Thyroid gland (tissue), 4 donors: ENCODE measurements around the gene PHACTR1. TPM values are rescaled to one million over a fixed set of nuclear protein-coding genes. Genes with fewer than 3 reads are reported as not detected.
"Not testable (repeated sequence)": the region's sequence is repeated elsewhere in the genome, so short reads cannot be mapped to it uniquely, and the experiment has no call there.

ENCODE experiments used
- DNase-seq, 2 donors: peaks; one replicate each; pipeline ENCODE4 v3.0.0-alpha.2; 2019
- H3K27ac ChIP-seq, 3 donors: fragments of 200-600 bp; sonication (generic); 1 replicate in 2 of 3; 2 replicates in 1 of 3; pipeline ENCODE4 v1.5.1; 2016 to 2019; ENCODE audit warnings: mild to moderate bottlenecking in 1 of 3, moderate library complexity in 1 of 3
- H3K27me3 ChIP-seq: fragments of 200-600 bp; sonication (generic); one replicate; pipeline ENCODE4 v1.5.1; 2019
- H3K36me3 ChIP-seq, 2 donors: fragments of 200-600 bp; sonication (generic); one replicate each; pipeline ENCODE4 v1.5.1; 2016 to 2019
- H3K4me1 ChIP-seq, 2 donors: fragments of 200-600 bp; sonication (generic); one replicate each; pipeline ENCODE4 v1.5.1; 2017 to 2019
- H3K4me3 ChIP-seq, 3 donors: fragments of 200-600 bp; sonication (generic); replicated peaks in 1 of 3; 1 replicate in 2 of 3; 2 replicates in 1 of 3; pipeline ENCODE4 v1.5.1; 2016; ENCODE audit warnings: mild to moderate bottlenecking in 1 of 3
- H3K9me3 ChIP-seq: fragments of 200-600 bp; sonication (generic); one replicate; pipeline ENCODE4 v1.5.1; 2017
- POLR2A ChIP-seq, 2 donors: fragments of 450-650 bp; IDR thresholded peaks; one replicate each; pipeline ENCODE4 v1.6.1; 2017; ENCODE audit warnings: antibody characterized with exemption in 2 of 2, mild to moderate bottlenecking in 2 of 2, moderate library complexity in 1 of 2
- WGBS, 2 donors: methylation state at CpG; one replicate each; pipeline ENCODE4 v1.1.5; 2017; 5-methylcytosine and 5-hydroxymethylcytosine counted together
- intact Hi-C: fragments of 100-400 bp; cut with DNase I; formaldehyde crosslinking; loops from one replicate; pipeline ENCODE4 v1.15.1; 2023
- total RNA-seq, 4 donors: library from RNA; depleted of rRNA; stranded (reverse); fragments of >200 nt; gene quantifications; one replicate each; pipeline ENCODE4 v1.2.3, GENCODE V29; 2016
- TF ChIP-seq, protein P1 (sequence below), 6 experiments: fragments of 200-600 bp in 3 of 6; fragments of 450-650 bp in 3 of 6; sonication (generic) in 3 of 6; IDR thresholded peaks; one replicate each; pipeline ENCODE4 v1.5.1; 2016 to 2019; ENCODE audit warnings: antibody characterized with exemption in 6 of 6, mild to moderate bottlenecking in 2 of 6, inconsistent platforms in 1 of 6, moderate library complexity in 1 of 6

Gene PHACTR1
- total RNA-seq, 4 donors from 2014 or later, result 2.9 to 8.6 (median 4.4) TPM

DNA sequence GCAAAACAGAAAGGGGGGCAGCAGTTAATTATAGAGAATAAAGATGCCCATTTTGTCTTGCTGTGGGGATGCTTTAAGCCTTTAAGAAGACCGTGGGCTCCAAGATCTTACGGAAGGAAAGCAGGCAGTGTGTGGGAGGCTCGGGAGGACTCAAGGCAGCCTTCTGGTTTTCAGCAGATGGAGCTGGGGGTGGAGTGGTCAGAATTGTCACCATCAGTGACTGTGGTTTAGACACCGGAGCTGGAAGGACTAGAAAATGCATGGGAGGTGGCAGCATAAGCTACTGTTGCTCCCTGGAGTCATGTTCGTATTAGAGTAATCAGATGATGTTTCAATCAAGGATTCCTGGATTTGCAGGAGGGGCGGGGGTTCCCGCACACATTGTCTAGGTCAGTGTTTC is 3.7 kb downstream of the PHACTR1 start:
- WGBS, 2 donors, result 89 to 94% methylated on average over 7 of the region's 7 CpGs
- intact Hi-C loops, result no loop called here

DNA sequence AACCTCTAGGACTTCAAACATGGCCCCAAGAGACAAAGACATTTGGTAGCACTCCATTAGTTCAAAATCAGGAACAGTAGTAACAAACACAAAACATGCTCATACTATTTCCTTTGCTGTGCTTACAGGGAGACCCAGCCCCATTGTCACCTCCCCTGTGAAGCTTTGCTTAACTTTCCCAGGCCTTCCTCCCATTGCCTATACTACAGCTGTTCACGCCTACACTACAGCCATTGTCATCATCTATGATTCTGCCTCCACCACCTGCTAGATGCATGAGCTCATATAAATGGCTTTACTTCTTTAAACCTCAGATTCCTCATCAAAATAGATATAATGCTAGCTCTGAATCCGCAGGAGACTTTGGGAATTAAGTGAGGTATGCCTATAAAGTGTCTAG is 8.7 kb downstream of the PHACTR1 start:
- Histone ChIP-seq H3K27me3 (no peaks in the 10 kb centered on the region), H3K27ac (no peak overlapping the region), H3K4me1 (no peaks in the 10 kb centered on the region), H3K36me3 (no peaks in the 10 kb centered on the region), H3K9me3 (no peaks in the 10 kb centered on the region), H3K4me3 (no peak overlapping the region)
- intact Hi-C loops, result no loop called here
- no peak for TF ChIP-seq POLR2A (IDR thresholded peaks at IDR 0.05)
- TF ChIP-seq, protein P1, sequence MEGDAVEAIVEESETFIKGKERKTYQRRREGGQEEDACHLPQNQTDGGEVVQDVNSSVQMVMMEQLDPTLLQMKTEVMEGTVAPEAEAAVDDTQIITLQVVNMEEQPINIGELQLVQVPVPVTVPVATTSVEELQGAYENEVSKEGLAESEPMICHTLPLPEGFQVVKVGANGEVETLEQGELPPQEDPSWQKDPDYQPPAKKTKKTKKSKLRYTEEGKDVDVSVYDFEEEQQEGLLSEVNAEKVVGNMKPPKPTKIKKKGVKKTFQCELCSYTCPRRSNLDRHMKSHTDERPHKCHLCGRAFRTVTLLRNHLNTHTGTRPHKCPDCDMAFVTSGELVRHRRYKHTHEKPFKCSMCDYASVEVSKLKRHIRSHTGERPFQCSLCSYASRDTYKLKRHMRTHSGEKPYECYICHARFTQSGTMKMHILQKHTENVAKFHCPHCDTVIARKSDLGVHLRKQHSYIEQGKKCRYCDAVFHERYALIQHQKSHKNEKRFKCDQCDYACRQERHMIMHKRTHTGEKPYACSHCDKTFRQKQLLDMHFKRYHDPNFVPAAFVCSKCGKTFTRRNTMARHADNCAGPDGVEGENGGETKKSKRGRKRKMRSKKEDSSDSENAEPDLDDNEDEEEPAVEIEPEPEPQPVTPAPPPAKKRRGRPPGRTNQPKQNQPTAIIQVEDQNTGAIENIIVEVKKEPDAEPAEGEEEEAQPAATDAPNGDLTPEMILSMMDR (IDR thresholded peaks at IDR 0.05), result no peak
- no peak for DNase-seq
- WGBS, 2 donors, result 84 to 85% methylated on average over 2 of the region's 2 CpGs

More for the DNA sequence above, 3.7 kb downstream of the PHACTR1 start:
- Histone ChIP-seq H3K4me3 (no peak overlapping the region), H3K27me3 (no peaks in the 10 kb centered on the region), H3K4me1 (no peaks in the 10 kb centered on the region), H3K9me3 (no peaks in the 10 kb centered on the region), H3K36me3 (no peaks in the 10 kb centered on the region), H3K27ac (no peak overlapping the region)
- no peak for DNase-seq
- TF ChIP-seq POLR2A (IDR thresholded peaks at IDR 0.05), result no peak
- TF ChIP-seq, protein P1 (IDR thresholded peaks at IDR 0.05), result no peak

DNA sequence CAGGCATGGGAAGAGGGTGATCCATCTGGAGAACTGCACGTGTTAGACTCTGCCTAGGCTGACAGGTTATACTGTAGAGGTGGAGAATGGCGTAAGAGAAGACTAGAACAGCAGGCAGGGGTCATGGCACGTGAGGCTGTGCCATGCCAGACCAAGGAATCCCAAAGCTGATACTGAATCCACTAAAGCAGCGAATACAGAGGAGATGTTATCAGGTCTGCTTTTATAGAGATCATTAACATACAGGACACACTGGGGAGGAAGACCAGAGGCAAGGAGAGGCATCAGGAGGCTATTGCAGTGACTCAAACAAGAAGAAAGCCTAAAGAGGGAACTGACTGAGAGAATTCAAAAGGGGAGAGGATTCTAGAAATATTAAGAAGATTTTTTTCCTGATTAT is 12.9 kb downstream of the PHACTR1 start:
- H3K27me3 ChIP-seq, result no peaks in the 10 kb centered on the region
- no peaks in the 10 kb centered on the region for H3K4me1 ChIP-seq
- 50 to 52% methylated on average over 4 of the region's 4 CpGs for WGBS, 2 donors
- DNase-seq, result no peak
- TF ChIP-seq, protein P1 (IDR thresholded peaks at IDR 0.05), result no peak
- TF ChIP-seq POLR2A (IDR thresholded peaks at IDR 0.05), result no peak
- intact Hi-C loops, result no loop called here
- no peaks in the 10 kb centered on the region for H3K36me3 ChIP-seq
- H3K27ac ChIP-seq, result no peak overlapping the region
- no peak overlapping the region for H3K4me3 ChIP-seq
- H3K9me3 ChIP-seq, result no peaks in the 10 kb centered on the region

DNA sequence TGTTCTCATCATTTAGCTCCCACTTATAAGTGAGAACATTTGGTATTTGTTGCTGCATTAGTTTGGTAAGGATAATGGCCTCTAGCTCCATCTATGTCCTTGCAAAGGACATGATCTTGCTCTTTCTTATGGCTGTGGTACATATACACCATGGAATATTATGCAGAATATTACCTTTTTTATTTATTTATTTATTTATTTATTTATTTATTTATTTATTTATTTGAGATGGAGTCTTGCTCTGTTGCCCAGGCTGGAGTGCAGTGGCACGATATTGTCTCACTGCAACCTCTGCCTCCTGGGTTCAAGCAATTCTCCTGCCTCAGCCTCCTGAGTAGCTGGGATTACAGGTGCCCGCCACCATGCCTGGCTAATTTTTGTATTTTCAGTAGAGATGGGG is 14.2 kb downstream of the PHACTR1 start:
- H3K9me3 ChIP-seq, H3K4me3 ChIP-seq, H3K36me3 ChIP-seq, H3K4me1 ChIP-seq, H3K27ac ChIP-seq, intact Hi-C loops, H3K27me3 ChIP-seq, DNase-seq: not testable (repeated sequence)
- WGBS, 2 donors, result 96 to 97% methylated on average over 2 of the region's 2 CpGs

DNA sequence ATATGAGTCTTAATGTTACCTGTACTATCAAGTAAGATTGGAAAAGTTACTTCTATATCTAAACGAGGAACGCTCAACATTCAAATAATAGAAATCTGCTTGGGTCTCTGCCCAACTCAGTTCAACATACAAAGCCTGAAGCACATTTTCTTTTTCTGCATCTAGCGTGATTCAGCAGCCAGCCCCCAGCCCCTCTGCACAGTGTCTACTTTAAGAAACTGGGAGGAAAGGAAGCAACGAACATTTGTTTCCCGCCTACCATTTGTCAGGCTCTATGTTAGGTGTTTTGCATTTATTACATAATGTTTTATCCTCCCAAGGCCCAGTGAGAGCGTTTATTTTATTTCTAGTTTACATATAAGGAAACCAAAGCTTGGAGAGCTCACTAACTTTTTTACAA is 17.3 kb downstream of the PHACTR1 start:
- no peaks in the 10 kb centered on the region for H3K4me1 ChIP-seq
- TF ChIP-seq, protein P1 (IDR thresholded peaks at IDR 0.05), result no peak
- TF ChIP-seq POLR2A (IDR thresholded peaks at IDR 0.05), result no peak
- intact Hi-C loops, result no loop called here
- H3K36me3 ChIP-seq, result no peaks in the 10 kb centered on the region
- no peak overlapping the region for H3K27ac ChIP-seq
- 70 to 75% methylated on average over 6 of the region's 6 CpGs for WGBS, 2 donors
- H3K27me3 ChIP-seq, result no peaks in the 10 kb centered on the region
- H3K9me3 ChIP-seq, result no peaks in the 10 kb centered on the region
- DNase-seq, result no peak
- H3K4me3 ChIP-seq, result no peak overlapping the region

DNA sequence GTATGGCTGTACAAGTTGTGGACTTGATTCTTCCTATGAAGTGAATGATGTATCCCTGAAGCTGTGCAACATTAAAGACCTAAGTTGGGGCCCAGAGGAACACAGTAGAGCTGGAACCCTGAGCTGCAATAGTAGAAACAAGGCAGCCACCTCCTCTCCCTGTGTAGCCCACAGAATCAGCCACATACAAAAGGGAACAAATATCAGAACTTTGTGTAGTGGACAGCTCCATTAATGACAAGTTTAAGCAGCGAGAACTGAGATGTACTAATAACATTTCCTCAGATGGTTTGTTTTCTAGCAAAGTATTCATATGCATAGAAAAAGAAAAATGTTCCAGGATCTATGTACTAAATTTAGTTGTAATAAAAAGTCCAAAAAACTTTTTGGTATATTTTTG is 19.2 kb downstream of the PHACTR1 start:
- Histone ChIP-seq H3K9me3 (no peaks in the 10 kb centered on the region), H3K27ac (no peak overlapping the region), H3K4me1 (no peaks in the 10 kb centered on the region), H3K27me3 (no peaks in the 10 kb centered on the region), H3K4me3 (no peak overlapping the region), H3K36me3 (no peaks in the 10 kb centered on the region)
- no peak for DNase-seq
- TF ChIP-seq, protein P1 (IDR thresholded peaks at IDR 0.05), result no peak
- TF ChIP-seq POLR2A (IDR thresholded peaks at IDR 0.05), result no peak
- 24 to 27% methylated on average over 1 of the region's 1 CpG for WGBS, 2 donors
- intact Hi-C loops, result no loop called here
